GM12874 (cell line): ENCODE measurements around the gene ATOSA.

Experiments
- TF ChIP-seq, protein P1 (sequence below): IDR thresholded peaks from 2 replicates; pipeline ENCODE4 v1.5.1; 2011; ENCODE audit warnings: low read depth, mild to moderate bottlenecking, control low read depth, low read length, moderate library complexity; ENCODE audit not compliant: insufficient read depth

ATOSA gene

DNA sequence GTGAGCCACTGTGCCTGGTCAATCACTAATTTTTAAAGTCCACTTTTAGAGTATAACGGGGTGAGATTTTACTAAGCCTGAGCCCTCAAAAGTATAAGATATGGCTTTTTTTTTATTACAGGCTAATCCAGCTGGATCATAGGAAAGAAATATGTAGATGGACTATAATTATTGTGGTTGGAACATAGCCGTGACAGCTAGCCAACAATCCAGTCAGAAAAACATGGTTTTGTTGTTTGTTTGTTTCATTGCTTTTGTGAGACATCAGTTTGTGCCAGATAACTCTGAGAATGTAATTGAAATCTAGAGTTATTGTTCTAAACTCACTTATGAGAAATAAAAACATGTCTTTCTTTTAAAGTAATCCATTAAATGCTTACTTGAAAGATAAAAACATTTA, 37.3 kb upstream of the ATOSA start:
- TF ChIP-seq, protein P1, sequence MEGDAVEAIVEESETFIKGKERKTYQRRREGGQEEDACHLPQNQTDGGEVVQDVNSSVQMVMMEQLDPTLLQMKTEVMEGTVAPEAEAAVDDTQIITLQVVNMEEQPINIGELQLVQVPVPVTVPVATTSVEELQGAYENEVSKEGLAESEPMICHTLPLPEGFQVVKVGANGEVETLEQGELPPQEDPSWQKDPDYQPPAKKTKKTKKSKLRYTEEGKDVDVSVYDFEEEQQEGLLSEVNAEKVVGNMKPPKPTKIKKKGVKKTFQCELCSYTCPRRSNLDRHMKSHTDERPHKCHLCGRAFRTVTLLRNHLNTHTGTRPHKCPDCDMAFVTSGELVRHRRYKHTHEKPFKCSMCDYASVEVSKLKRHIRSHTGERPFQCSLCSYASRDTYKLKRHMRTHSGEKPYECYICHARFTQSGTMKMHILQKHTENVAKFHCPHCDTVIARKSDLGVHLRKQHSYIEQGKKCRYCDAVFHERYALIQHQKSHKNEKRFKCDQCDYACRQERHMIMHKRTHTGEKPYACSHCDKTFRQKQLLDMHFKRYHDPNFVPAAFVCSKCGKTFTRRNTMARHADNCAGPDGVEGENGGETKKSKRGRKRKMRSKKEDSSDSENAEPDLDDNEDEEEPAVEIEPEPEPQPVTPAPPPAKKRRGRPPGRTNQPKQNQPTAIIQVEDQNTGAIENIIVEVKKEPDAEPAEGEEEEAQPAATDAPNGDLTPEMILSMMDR = no peak

DNA sequence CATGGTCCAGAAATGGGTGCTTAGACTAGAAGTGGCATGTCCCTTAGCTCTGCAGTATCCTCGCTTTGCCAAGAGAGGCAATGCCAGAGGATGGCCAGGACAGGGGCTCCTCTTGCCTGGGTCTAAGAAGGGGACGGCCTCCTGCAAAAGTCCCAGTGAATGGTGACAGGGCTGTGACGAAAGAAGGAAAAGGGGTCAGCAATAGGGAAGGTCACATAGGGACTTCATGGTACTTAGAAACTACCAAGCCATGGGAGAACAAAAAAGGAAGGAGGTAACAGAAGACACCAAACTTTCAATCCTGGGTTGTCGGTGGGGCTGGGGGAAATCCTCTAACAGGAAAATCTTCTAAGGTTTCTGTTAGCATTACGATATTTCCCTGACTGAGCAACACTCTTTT, 36.2 kb upstream of the ATOSA start:
- TF ChIP-seq, protein P1 = no peak

DNA sequence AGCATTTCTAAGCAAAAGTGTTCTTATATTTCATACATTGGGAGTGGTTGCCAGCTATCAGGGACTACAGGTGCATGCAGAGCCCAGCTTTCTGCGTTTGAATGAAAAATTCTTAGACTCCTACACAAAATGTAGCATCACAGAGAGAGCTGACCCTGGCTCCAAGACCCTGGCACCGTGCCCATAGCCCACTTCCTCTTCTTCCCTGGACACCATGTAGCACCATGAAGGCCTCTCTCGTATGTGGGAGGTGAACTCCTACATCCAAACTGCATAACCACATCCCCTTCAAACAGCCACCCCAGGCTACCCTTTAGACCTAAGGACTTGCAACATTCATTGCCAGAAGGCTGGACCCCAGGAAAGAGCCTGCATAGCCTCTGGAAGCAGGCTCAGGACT, 35.8 kb upstream of the ATOSA start:
- TF ChIP-seq, protein P1 = no peak

DNA sequence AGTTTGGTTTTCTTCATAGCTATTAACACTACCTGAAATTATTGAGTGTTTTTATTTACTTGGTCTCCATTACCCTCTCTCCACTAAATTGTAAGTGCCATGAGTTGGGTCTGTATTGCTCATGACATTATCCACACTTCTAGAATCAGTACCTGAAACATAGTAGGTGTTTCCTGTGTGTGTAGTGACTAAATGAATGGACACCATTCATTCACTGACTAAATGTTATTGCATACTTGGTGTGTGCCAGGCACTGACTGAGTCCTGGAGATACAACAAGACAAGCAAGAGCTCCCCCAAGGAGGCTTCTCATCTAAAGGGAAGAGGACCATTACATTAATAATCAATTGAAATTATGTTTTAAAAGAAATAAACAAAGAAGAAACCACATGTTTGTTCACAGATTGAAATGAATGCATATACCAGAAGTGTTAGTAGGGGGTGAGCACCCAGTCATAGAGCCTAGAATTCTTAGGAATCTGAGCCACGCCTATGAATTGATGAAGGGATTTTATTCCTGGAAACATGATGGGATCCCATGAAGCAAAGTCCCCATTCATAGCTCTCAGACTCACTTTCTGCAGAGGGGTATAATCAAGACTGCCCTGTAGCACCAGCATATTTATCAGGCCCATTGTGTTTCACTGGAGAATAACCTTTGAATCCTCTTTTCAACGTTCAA, 31.7 kb upstream of the ATOSA start:
- TF ChIP-seq, protein P1 = no peak

DNA sequence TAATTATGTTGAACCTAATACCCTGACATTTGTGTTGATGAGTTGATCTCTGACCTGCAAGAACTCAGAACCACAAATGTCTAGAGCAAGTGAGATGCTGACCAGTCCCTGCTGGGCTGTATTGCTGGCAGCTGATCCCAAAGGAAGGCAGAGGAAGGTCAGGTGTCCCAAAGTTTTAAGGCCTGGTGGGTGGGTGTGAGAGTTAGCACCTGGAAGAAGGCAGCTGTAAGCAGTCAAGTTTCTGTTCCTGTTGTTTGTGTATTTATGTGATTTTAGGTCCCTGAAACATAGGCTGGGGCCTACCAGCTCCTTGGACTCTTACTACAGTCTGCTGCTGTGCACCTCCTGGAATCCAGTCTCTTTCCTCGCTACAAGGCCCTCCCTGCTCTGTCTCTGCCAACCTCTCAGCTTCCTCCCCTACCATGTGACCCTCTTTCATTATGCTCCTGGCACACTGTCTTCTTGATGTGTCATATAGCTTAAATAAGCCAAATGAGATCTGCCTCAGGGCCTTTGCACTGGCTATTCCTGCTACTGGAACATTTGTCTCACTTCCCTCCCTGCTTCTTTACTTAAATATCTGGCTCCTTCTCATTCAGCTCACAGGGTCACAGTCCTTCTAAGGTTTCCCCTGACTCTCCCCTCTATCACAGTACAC, 31.0 kb upstream of the ATOSA start:
- TF ChIP-seq, protein P1 = no peak

DNA sequence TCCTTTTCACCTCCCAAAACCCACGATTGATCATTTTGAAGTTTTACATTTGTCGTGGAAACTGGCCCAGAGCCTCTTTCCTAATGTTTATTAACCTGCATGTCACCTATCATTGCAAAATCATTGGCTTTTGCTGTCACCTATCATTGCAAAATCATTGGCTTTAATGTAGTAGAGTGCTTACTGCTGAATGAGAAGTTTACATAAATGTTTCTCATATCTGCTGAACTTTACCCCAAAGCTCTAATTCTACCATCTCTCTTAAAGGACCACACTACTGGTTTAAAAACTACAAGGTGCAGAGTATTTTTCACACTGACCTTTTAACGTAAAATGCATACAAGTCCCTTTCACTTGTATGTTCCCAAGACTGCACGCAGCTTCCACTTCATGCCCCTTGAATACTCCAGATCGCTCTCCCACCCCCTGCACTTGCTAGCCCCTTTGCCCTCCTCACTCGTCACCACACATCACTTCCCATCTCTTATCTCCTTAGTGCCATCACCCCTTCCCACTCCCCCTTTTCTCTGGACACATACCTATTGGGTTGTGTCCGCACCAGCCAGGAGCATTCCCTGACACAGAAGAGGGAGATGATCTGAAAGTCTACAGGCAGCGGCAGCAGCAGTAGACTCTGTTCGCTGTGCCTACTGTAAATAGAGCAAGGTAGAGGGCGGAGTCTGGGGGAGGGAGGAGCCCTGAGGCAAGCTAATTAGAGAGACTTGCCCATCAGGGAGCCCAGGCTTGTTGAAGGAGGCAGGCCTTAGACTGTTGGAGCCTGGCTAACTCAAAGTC, 30.2 kb upstream of the ATOSA start:
- TF ChIP-seq, protein P1 = no peak

DNA sequence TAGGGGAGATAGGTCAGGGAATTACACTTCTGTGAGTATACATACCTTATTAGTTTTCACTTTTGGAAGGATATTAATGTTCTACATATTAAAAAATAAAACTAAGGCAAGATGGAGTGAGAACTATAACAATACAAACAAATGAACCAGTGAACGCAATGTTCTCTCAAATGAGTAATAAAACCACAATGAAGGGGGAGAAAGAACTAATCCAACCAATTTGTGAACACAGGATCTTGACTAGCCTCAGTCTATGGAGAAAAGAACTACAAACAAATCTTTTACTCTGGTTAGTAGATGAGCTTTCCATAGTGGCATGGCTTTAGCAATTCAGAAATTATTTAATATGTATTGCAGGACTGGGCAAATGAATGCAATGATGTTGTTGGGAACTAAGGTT, 26.9 kb upstream of the ATOSA start:
- TF ChIP-seq, protein P1 = no peak
